Neuron (in vitro differentiated cells): ENCODE results near the gene RALGPS1.
A peak's percentile ranks its signal among the peaks of the same experiment; 100 is the strongest.

Source experiments
- H2AFZ ChIP-seq: one replicate; pipeline ENCODE4 v1.6.1; 2013; ENCODE audit warnings: low read depth, mild to moderate bottlenecking, inconsistent platforms, low read length, moderate library complexity
- H3K27me3 ChIP-seq: one replicate; pipeline ENCODE4 v1.6.1; 2013; ENCODE audit warnings: low read length; ENCODE audit not compliant: insufficient read depth
- H3K36me3 ChIP-seq: one replicate; pipeline ENCODE4 v1.6.1; 2013; ENCODE audit warnings: low read length; ENCODE audit not compliant: insufficient read depth
- H3K4me1 ChIP-seq: one replicate; pipeline ENCODE4 v1.6.1; 2013; ENCODE audit warnings: low read length; ENCODE audit not compliant: insufficient read depth
- H3K4me3 ChIP-seq: 2 replicates; pipeline ENCODE4 v1.5.1; 2013; ENCODE audit warnings: mild to moderate bottlenecking, low read length, moderate library complexity
- H3K9me3 ChIP-seq: one replicate; pipeline ENCODE4 v1.6.1; 2013; ENCODE audit warnings: low read length

The RALGPS1 gene

GRCh38 chr9:127221695-127222094 is 307.1 kb downstream of the RALGPS1 start:
- no peak overlapping the region for H3K4me3 ChIP-seq
- H3K9me3 ChIP-seq = no peaks in the 10 kb centered on the region
- H3K4me1 ChIP-seq = peaks cover 3% of the 10 kb centered on the region
- no peaks in the 10 kb centered on the region for H3K27me3 ChIP-seq
- no peaks in the 10 kb centered on the region for H3K36me3 ChIP-seq
- no peak overlapping the region for H2AFZ ChIP-seq

DNA sequence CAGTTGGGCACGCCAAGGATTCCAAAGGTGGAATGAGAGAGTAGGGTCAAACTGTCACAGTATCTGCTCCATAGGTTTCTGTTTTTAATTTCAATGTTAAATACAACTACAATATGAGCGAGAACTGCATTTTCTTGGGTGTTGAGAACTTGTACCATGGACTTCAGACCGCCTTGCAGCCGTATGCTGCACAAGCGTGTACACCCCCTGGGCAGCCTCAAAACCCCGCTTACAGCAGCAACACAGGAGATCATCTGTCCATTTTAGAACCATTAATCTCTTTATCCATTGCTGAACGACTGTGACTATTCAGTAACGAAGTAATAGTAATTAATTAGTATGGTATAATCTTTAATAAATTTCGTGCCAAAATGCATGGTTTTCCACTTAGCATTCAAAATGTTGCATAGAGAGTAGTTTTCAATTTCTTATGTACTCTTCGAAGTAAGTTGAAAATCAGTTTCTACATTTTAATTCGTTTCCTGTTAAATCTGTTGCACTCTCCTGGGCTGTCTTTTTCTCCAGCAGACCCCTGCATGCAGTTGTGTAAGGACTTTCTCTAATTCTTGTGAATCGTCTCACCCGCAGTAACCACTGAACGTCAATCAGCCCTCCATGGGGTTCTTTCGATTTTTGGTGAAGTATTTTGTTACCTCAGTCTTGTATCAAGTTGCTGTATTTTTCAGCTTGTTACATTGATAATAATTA is 308.0 kb downstream of the RALGPS1 start:
- Histone ChIP-seq H3K36me3 (no peaks in the 10 kb centered on the region), H2AFZ (no peak overlapping the region), H3K9me3 (no peaks in the 10 kb centered on the region), H3K27me3 (no peaks in the 10 kb centered on the region), H3K4me3 (no peak overlapping the region), H3K4me1 (peaks cover 3% of the 10 kb centered on the region)

- peaks cover 3% of the 10 kb centered on the region for H3K4me1 ChIP-seq
- no peak overlapping the region for H3K4me3 ChIP-seq
- no peaks in the 10 kb centered on the region for H3K36me3 ChIP-seq
- H2AFZ ChIP-seq = no peak overlapping the region
- no peaks in the 10 kb centered on the region for H3K27me3 ChIP-seq
- H3K9me3 ChIP-seq = no peaks in the 10 kb centered on the region
Measured at GRCh38 chr9:127223266-127223665, 308.7 kb downstream of the RALGPS1 start.

DNA sequence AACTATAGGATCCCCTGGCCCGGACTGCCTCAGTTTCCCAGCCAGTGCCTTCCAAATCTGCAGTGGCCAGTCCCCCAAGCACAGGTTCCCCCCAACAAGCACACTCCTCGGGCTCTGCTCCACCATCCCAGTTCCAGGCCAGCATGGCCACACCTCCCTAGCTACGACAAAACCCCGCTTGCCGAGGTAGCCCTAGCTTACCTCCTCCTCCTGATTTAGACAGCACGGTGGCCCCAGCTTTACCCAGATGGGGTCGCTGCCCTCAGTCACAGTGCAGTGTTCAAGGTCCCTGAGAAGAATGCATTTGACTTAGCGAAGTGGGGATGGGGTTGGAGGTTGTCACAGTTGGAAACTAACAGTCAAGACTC is 309.2 kb downstream of the RALGPS1 start:
- H3K36me3 ChIP-seq = no peaks in the 10 kb centered on the region
- H3K9me3 ChIP-seq = no peaks in the 10 kb centered on the region
- H3K4me1 ChIP-seq = peaks cover 3% of the 10 kb centered on the region
- no peaks in the 10 kb centered on the region for H3K27me3 ChIP-seq
- H3K4me3 ChIP-seq = peak overlapping the region; percentile 70
- peak overlapping the region; percentile 49 for H2AFZ ChIP-seq

- Histone ChIP-seq H3K9me3 (no peaks in the 10 kb centered on the region), H3K4me3 (peak overlapping the region; percentile 70), H3K27me3 (no peaks in the 10 kb centered on the region), H2AFZ (peak overlapping the region; percentile 49), H3K36me3 (no peaks in the 10 kb centered on the region), H3K4me1 (peaks cover 3% of the 10 kb centered on the region)
Measured at GRCh38 chr9:127224178-127224882, 309.7 kb downstream of the RALGPS1 start.

DNA sequence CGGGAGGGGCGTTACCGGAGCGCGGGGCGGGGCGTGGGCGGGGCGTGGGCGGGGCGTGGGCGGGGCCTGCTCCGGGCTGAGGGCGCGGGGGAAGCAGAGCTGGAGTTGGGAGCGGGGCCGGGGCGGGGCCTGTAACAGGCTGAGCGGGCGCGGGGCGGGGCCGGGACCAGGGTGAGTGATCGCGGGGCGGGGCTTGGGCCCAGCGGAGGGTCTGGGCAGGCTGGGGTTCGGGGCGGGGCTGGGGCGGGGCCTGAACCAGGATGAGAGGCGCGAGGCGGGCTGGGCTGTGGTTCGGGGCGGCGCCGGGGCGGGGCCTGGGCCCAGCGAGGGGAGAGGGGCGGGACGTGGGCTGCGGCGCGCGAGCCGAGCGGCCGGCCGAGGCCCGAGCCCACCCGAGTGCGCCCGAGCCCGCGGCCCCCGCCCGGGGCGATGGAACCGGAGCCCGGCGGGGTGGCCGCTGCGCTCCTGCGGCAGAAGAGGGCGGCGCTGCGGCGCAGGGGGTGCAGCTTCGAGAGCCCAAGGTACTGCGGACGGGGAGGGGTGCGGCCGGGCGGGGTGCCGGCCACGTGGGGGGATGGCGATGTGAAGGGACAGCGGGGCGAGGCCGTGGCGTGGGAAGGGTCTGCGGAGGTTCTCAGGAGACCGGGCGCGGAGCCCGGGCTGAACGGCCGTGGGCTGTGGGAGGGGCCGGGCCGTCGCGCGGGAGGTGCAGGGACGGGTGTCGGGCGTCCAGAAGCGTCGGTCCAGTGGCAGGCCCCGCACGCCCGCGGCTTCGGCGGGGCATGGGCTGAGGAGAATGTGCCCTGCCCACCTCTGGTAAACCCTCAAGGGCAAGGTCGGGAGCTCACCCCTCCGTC is 310.5 kb downstream of the RALGPS1 start:
- H3K9me3 ChIP-seq = no peaks in the 10 kb centered on the region
- peak overlapping the region; percentile 76 for H3K4me3 ChIP-seq
- no peaks in the 10 kb centered on the region for H3K27me3 ChIP-seq
- H3K36me3 ChIP-seq = no peaks in the 10 kb centered on the region
- peak overlapping the region; percentile 97 for H2AFZ ChIP-seq
- H3K4me1 ChIP-seq = peaks cover 3% of the 10 kb centered on the region

DNA sequence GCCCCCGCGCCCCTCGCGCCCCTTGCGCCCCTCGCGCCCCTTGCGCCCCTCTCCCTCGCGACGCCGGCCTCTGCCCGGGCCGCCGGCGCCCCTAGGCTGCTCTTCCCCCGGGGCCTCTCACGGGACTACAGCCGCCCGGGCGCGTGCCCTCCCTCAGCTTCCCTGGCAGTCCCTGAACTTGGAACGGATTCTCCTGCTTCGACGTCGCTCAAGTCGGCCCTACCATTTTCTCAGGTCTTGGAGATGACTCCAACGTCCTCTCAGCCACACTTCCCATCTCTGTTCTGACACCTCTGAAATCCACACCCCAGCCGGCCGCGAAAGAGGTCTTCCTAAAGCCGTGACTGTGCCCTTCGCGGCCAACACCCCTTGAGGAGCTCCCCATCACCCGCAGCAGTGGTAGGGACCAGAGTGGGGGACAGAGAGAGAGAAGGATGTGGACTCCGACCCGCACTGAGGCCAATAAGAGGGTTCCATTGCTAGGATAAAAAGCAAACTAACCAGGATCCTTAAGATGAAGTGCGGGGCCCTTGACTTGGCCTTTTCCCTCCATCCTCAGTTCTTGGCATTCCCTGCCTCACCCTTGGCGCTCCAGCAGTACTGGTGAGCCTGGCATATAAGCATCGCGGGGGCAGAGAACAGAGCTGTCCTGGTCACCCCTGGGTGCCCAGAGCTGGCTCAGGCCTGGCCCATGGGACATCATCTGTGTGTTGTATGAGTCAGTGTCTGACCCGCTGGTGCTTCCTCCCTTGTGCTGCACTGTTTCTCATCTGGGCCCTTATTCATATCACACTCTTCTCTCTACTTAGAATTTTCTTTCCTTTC is 311.4 kb downstream of the RALGPS1 start:
- Histone ChIP-seq H2AFZ (no peak overlapping the region), H3K9me3 (no peaks in the 10 kb centered on the region), H3K4me3 (peak overlapping the region; percentile 76), H3K27me3 (no peaks in the 10 kb centered on the region), H3K36me3 (no peaks in the 10 kb centered on the region), H3K4me1 (peaks cover 3% of the 10 kb centered on the region)

DNA sequence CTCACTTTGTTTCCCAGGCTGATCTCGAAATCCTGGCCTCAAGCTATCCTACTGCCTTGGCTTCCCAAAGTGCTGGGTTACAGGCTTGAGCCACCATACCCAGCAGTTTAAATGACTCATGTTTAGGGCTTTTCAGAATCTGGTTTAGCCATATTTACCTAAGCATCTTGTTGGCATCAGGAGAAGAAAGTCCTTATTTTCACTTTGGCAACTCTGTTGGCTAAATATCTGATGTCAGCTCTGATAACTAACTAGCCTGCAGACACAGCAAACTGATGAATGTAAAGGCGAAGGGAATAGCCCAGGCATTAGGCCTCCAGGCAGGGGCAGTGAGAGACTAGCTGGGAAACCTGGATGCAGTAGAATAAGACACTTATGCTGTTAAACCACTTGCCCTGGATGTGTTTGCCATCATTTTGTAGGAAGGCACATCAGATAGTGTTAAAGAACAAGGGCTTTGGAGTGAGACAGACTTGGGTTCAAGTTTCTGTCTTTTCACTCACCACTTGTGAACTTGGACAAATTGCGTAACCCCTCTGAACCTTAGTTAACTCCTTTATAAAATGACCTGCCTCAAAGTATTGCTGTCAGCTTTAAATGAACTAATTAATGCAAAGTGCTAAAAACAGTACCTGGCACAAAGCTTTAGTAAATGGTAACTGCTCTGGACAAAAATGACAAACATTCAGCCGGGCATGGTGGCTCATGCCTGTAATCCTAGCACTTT is 315.3 kb downstream of the RALGPS1 start:
- Histone ChIP-seq H3K4me1 (peaks cover 3% of the 10 kb centered on the region), H3K27me3 (no peaks in the 10 kb centered on the region), H3K36me3 (no peaks in the 10 kb centered on the region), H3K4me3 (no peak overlapping the region), H3K9me3 (no peaks in the 10 kb centered on the region), H2AFZ (no peak overlapping the region)

GRCh38 chr9:127231666-127232065 is 317.1 kb downstream of the RALGPS1 start:
- Histone ChIP-seq H3K4me3 (no peak overlapping the region), H2AFZ (no peak overlapping the region), H3K36me3 (no peaks in the 10 kb centered on the region), H3K9me3 (no peaks in the 10 kb centered on the region), H3K27me3 (no peaks in the 10 kb centered on the region), H3K4me1 (no peaks in the 10 kb centered on the region)

- H3K36me3 ChIP-seq = peaks cover 4% of the 10 kb centered on the region
- no peaks in the 10 kb centered on the region for H3K27me3 ChIP-seq
- no peak overlapping the region for H3K4me3 ChIP-seq
- no peaks in the 10 kb centered on the region for H3K9me3 ChIP-seq
- no peaks in the 10 kb centered on the region for H3K4me1 ChIP-seq
- H2AFZ ChIP-seq = no peak overlapping the region
Measured at GRCh38 chr9:127232833-127233549, 318.4 kb downstream of the RALGPS1 start.

GRCh38 chr9:127233550-127233949 is 319.0 kb downstream of the RALGPS1 start:
- Histone ChIP-seq H3K4me3 (no peak overlapping the region), H3K4me1 (no peaks in the 10 kb centered on the region), H3K27me3 (no peaks in the 10 kb centered on the region), H2AFZ (no peak overlapping the region), H3K36me3 (peaks cover 5% of the 10 kb centered on the region), H3K9me3 (no peaks in the 10 kb centered on the region)

DNA sequence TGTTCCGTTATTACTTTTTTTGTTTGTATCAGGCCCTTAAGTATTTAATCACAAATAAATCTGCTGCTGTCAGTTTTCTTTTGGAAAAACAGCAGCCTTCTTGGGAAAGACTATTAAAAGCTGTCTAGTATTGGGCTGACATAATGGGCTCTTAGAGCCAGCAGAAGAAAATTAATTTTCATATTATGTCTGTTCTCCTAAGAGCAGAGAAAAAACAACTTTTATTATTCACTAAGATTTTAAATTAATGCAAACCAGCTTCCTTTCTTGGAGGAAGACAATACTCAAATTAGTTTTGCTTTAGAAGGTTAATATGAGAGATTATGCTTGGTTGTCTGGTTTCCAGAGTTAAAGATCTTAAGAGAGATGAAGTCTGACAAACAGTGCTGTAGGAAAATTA is 319.4 kb downstream of the RALGPS1 start:
- Histone ChIP-seq H3K4me1 (no peaks in the 10 kb centered on the region), H2AFZ (no peak overlapping the region), H3K27me3 (no peaks in the 10 kb centered on the region), H3K9me3 (no peaks in the 10 kb centered on the region), H3K36me3 (peaks cover 5% of the 10 kb centered on the region), H3K4me3 (no peak overlapping the region)
